Suppressor macrophage treated with lipopolysaccharide for 4 hours (primary cell): Measurements from ENCODE around the gene DBP.
"Not testable (repeated sequence)": the region's sequence is repeated elsewhere in the genome, so short reads cannot be mapped to it uniquely, and the experiment has no call there.

ENCODE experiments used
- DNase-seq: peaks from one replicate; pipeline ENCODE4 v3.0.0-alpha.2; 2020

DBP gene

DNA sequence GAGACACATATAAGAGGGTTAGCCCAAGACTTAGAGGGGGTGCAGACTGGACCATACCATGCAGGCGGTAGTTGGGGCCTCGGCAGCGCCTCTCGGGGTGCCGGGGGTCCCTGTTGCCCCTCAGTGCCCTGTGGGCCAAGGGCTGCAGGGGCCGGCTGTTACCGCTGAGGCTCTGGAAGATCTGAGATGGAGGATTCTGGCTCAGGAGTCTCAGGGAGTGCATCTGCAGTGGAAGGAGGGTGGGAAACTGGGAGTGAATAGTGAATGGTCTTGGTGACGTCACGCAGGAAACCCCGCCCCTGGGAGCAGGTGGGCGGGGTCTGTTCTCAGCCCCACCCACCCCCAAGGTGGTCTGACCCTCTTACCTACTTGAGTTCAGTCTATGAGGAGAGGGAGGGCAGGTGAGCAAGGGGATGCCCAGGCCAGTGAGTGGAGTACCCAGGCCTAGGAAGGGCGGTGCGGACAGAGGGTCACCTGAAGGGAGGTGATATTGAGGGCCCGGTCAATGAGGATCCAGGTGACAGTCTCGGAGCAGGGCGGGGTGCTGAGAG is 1.7 kb upstream of the DBP start:
- DNase-seq = no peak

DNA sequence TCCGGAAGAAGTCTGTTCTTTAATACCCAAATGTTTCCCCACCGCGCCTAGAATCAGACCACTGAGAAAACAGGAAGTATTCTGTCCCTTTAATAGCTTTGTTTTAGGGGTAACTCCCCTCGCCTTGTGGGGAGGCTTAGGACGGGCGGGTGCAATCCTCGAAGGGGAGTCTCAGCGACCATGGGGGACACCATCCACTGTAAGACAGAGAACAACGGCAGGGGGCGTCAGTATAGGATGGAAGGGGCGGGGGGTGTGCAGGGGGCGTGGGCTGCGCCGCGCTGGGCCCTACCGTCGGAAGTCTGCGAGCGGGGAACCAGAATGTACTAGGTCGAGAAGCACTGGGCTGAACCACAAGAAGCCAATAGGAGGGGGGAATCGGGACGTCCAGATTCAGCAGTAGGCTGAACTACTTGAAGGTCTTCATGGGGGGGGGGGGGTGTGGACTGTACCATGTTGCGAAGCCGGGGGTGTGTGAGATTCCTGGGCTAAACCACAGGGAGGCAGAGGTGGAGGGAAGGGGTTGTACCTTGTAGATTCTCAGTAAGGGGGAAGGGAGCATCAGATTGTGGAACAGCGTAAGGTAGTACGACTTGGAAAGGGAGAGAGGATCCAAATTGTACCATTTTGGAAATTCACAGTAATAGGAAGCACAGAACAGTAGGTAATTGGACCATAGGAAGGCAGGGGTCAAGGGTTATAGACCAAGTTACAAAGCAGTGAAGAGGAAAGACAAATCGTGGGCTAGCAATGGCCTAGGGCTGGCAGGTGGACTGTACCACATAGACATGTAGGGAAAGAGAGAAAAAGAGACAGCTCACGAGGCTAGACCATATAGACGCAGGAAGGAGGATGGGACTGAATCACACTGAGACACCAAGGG is 1.0 kb upstream of the DBP start:
- peak; percentile 87 for DNase-seq

DNA sequence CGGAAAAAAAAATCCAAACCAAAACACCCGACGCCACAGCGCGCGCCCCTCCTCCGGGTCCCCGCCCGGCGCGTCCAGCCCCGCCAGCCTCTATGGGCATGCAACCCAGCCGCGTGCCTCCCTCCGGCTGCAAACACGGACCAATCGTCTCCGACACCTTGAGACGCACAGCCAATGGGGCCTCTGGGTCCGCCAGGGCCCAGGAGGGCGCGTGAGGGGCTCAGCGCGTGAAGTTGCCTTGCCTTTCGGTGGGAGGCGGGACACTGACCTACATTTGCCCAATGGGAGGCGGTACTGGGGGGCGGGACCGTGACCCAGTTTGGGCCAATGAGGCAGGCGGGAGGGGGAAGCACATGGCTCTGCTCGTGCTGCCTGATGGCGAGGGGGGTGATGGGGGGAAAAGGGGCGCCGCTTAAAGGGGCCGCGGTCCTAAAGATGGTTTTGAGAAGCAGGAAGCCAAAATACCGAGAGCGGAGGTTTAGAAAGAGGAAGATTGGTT is 319 bp upstream of the DBP start:
- DNase-seq = peak; percentile 97

DNA sequence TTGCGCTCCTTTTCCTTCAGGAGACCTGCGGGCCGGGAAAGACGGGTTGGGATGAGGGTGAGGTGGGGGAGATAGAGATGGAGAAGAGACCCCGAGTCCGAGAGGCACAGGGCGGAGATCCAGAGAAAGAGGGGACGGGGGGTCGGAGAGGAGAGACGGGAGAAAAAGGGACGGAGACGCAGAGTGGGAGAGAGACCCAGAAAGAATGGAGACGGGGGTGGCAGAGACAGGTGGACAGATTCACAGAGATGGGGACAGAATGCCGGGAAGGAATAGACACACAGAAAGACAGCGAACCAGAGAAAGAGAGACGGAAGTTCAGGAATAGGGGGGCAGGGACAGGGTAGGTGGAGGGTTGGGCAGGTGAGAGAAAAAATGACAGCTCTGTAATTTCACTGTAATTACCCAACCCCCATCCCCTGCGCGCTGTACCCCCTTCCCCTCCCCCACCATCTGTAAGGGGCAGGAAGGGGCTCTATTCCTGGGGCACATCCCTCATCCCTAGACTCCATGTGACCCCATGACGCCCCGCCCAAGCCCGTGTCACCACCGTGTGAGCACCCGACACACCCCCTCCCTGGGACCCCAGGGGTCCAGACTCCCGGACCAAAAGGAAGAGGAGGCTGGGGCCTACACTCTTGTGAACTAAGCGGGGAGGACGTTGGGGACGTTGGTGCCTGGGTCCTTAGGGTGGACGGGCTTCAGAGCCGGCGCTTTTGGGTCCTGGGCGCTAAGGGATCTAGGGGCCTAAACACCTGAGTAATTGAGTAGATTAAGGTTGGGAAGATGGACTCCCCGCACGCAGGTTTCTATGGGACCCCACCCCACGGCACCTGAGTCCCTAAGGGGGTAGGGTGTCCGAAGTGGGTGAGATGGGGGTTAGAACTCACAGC is 967 bp downstream of the DBP start:
- no peak for DNase-seq

DNA sequence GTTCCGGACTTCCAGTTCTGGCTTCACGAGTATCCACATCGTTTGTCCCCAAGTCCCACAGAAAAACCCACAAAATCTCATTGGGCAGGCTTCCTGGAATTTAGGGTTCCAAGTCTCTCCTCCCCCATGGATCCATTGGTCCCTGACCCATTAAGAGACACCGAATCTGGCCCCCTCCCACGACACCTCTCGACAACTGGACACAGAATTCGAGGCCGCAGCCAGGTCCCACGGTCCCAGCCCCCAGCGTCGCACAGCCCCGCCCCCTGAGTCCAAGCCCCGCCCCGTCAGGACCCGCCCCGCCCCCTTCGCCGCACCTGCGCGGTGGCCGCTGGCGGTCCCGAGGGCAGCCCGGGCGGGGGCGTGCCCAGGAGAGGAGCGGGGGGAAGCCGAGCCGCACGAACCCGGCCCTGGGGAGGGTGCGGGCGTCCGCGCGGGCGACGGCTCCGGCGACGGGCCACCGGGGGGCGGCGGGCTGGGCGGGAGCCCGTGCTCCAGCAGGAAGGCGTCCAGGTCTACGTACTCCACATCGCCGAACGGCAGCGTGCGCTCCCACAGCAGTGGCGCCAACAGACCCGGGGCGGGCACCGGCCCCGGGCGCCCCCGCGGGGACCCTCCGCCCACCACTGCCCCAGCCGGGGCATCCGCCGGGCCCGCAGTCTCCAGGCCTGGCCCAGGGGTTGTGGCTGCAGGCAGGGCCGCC is 1.8 kb downstream of the DBP start:
- peak; percentile 75 for DNase-seq

DNA sequence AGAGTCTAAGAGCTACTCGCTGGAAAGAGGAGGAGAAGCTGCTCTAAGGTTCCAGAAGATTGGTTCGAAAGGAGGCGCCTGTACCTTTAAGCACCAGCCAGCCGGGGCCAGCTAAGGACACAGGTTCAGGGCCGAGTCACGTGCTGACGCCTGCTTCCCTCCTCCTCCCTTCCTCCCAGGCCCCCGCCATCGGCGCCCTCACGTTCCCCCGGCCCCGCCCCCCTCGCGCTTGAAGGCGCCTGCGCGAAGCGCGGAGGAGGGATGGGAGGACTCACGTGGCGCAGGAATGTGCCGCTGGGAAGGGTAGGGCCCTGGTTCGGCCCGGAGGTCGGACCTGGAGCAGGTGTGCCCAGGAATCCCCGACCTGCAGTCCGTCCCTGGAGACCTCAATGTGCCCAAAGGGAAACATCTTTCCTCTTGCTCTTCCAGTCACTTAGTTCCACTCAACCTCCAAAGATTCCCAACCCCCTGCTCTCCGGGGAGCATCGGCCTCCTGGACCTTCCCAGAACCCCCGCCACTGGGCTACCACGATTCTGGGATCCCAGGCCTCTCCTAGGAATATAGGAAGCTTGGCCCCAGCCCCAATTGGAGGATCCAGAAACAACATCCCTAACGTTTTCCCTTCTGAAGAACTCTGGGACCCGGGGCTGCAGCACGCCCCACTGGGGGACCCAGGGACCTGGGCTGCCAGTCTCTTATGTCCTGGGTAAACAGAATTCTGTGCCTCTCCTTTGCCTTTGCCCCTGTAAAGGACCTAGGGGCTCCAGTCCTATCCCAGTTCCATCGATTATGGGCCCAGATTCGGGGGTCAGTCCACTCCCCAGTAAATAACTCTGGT is 2.5 kb downstream of the DBP start:
- peak; percentile 92 for DNase-seq

DNA sequence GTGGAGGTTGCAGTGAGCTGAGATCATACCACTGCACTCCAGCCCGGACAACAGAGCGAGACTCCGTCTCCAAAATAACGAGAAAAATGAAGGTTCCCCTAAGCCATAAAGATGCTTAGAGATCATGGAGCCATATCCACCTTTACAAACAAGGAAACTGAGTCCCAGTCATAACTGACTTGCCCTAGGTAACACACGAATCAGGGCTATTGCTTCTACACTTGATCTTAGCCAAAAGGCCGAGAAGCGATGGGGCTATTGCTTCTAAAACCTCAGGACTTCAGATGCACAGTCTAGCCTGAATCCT is 3.2 kb downstream of the DBP start:
- no peak for DNase-seq

DNA sequence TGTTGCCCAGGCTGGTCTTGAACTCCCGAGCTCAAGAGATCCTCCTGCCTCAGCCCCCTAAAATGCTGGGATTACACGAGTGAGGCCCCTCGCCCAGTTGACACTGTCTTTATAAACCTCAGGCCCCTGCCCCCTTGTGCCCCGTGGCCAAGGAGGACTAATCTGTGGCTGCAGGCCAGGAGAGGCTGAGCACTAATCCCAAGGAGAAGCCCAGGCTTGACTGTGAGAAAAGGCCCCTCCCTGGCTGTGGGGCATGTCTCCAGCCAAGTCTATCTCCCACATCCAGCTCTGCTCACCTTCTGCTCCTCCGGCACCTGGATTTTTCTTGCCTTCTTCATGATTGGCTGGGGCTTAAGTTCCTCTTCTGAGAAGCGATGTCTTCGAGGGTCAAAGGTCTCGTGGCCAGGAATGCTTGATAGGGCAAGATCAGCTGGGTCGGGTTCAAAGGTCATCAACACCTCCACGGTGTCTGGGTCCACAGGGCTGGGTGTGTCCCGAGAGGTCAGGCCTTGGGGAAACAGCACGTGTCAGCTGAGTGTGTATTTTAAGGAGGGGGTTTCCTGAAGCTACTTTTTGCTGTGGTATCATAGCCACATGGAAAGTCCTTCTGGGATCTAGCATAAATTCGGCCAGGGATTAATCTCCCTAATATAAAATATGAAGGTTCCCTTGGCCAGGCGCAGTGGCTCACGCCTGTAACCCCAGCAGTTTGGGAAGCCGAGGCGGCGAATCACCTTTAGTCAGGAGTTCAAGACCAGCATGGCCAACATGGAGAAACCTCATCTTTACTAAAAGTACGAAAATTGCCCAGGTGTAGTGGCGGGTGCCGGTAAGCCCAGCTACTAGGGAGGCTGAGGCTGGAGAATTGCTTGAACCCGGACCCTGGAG is 3.8 kb downstream of the DBP start:
- no peak for DNase-seq

DNA sequence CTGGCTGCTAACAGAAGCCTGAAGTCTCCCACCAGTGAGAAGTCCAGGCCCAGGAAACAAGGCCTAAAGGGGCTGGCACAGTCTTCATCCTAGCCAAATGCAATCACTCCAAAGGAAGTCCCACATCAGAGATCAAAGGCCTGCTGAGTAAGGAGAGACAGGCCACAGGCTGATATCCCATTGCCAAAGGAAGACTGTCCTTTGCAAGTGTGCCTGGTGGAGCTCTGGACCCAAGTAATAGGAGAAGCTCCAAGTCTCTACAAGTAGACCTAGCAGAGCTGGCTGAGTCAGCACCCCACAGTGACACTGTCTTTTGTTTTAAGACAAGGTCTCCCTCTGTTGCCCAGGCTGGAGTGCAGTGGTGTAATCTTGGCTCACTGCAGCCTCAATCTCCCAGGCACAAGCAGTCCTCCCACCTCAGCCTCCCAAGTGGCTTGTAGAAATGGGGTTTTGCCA is 4.5 kb downstream of the DBP start:
- peak; percentile 51 for DNase-seq

DNA sequence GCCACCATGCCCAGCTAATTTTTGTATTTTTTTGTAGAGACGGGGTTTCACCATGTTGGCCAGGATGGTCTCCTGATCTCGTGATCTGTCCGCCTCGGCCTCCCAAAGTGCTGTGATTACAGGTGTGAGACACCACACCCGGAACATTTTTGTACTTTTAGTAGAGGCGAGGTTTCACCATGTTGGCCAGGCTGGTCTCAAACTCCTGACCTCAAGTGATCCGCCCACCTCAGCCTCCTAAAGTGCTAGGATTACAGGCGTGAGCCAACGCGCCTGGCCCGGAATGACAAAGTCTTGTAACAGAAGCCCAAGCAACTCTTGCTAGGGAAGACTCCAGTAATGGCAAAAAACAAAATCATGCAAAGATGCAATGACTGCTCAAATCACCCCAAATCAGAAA is 4.9 kb downstream of the DBP start:
- not testable (repeated sequence) for DNase-seq

DNA sequence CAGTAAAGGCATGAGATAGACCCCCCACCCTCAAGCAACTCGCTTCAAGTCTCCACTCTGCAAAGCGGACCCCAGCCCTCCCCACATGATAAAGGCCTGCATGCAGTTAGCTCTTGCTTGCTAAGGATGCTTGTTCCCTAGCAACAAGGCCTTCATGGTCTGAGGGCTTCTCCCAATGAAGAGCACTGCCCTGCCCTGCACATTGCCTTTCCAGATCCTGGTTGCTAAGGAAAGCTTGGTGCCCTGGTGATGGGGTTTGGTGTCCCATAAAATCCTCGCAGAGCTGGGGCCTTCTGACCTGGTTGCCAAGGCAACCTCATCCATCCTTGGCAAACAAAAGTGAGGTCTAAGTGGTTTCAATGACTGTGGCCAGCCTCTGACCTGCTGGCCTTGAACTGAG is 6.0 kb downstream of the DBP start:
- DNase-seq = no peak

DNA sequence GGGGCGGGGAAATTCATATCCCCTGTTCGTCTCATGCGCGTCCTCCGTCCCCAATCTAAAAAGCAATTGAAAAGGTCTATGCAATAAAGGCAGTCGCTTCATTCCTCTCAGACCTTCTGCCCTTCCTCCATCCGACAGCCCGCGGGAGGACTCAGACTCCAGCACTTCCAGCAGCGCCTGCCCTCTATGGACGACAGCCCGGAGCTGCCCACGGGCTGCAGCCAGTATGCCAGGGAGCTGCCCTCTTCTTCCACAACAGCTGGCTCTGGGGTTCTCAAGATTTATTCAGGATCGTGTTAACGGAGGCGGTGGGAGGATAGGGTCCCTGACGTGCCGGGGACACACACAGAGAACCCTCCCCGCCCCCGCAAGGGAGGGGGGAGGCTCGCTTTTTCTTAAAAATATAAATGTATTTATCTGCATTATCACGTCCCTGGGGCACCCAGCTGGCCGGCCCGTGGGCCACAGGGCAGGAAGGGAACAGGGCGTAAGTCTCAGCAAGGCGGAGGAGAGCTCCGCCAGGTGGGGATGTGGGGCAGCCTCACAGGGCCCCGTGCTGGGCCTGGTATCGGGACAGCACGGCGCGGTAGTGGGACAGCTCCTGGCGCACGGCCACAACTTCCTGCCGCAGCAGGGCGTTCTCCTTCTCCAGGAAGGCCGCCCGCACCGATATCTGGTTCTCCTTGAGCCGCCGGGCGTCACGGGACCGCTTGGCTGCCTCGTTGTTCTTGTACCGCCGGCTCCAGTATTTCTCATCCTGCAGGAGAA is 6.7 kb downstream of the DBP start:
- DNase-seq = no peak

DNA sequence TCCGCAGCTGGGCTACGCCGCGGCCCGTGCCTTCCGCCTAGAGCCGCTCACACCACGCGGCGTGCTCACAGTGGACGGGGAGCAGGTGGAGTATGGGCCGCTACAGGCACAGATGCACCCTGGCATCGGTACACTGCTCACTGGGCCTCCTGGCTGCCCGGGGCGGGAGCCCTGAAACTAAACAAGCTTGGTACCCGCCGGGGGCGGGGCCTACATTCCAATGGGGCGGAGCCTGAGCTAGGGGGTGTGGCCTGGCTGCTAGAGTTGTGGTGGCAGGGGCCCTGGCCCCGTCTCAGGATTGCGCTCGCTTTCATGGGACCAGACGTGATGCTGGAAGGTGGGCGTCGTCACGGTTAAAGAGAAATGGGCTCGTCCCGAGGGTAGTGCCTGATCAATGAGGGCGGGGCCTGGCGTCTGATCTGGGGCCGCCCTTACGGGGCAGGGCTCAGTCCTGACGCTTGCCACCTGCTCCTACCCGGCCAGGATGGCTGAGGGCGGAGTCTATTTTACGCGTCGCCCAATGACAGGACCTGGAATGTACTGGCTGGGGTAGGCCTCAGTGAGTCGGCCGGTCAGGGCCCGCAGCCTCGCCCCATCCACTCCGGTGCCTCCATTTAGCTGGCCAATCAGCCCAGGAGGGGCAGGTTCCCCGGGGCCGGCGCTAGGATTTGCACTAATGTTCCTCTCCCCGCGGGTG is 7.4 kb downstream of the DBP start:
- DNase-seq = no peak

DNA sequence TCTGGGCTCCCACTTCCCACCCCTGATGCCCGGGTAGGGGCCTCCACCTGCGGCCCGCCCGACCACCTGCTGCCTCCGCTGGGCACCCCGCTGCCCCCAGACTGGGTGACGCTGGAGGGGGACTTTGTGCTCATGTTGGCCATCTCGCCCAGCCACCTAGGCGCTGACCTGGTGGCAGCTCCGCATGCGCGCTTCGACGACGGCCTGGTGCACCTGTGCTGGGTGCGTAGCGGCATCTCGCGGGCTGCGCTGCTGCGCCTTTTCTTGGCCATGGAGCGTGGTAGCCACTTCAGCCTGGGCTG is 7.9 kb downstream of the DBP start:
- DNase-seq = no peak

DNA sequence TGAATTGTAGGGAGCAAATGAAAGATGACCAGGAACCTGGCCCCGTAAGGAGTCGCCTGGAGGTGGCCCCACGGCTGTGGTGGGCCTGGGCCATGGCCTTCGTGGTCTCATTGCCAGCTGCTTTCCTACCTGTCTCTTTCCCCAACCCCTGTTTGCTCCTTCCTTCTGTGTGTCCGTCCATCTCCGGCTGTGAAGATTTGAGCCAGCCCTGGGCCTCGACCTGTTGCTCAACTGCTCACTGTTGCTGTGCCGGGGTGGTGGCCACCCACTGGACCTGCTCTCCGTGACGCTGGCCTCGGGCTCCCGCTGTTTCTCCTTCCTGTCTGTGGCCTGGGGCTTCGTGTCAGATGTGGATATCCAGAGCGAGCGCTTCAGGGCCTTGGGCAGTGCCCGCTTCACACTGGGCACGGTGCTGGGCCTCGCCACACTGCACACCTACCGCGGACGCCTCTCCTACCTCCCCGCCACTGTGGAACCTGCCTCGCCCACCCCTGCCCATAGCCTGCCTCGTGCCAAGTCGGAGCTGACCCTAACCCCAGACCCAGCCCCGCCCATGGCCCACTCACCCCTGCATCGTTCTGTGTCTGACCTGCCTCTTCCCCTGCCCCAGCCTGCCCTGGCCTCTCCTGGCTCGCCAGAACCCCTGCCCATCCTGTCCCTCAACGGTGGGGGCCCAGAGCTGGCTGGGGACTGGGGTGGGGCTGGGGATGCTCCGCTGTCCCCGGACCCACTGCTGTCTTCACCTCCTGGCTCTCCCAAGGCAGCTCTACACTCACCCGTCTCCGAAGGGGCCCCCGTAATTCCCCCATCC is 8.5 kb downstream of the DBP start:
- no peak for DNase-seq

DNA sequence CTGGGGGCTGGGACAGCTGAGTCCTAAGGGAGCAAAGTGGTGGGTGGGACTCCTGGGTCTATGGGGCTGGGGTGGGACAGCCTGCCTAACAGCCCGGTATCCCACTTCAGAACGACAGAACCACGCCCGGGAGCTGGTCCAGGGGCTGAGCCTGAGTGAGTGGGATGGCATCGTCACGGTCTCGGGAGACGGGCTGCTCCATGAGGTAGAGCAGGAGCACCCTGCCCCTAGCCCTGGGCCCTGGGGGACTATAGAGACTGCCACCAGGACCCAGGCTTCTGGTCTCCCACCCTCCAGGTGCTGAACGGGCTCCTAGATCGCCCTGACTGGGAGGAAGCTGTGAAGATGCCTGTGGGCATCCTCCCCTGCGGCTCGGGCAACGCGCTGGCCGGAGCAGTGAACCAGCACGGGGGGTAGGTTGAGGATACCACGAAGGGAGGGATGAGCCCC is 9.3 kb downstream of the DBP start:
- no peak for DNase-seq

DNA sequence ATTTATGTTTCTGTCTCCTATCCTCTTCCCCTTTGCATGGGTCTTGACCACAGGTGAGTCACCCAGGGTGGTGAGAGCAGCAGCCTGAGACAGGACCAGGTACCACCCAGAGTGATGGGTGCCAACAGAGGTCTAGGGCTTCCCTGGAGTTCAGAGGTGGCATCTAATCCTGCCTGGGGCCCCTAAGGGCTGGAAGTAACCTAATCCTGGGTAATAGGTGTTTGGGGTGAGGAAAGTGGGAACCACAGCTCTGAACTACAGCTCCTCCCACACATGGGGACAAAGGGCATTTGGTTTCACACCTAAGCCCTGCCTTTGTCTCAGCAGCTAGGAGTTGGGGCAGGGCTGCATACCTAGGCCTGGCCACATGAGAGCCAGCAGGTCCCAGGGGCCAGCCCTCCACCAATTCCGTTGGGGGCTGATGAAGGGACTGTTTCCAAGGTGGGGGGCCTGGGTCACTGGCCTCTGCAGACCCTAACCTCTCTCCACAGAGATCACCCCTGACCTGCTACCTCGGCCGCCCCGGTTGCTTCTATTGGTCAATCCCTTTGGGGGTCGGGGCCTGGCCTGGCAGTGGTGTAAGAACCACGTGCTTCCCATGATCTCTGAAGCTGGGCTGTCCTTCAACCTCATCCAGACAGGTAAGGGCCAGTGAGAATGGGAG is 9.8 kb downstream of the DBP start:
- no peak for DNase-seq

DNA sequence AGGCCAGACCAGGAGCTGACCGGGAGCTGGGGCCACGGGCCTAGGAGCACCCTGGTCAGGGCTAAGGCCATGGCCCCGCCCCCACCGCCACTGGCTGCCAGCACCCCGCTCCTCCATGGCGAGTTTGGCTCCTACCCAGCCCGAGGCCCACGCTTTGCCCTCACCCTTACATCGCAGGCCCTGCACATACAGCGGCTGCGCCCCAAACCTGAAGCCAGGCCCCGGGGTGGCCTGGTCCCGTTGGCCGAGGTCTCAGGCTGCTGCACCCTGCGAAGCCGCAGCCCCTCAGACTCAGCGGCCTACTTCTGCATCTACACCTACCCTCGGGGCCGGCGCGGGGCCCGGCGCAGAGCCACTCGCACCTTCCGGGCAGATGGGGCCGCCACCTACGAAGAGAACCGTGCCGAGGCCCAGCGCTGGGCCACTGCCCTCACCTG is 11.3 kb downstream of the DBP start:
- DNase-seq = no peak
